Kidney tubule cell (primary cell): ENCODE results near the gene SZT2.
"Not testable (repeated sequence)": the region's sequence is repeated elsewhere in the genome, so short reads cannot be mapped to it uniquely, and the experiment has no call there.

Source experiments
- DNase-seq: peaks from one replicate; pipeline ENCODE4 v3.0.0-alpha.2; 2018; ENCODE audit warnings: low spot score

The SZT2 gene

GRCh38 chr1:43492826-43493225, 103.1 kb downstream of the SZT2 start:
- DNase-seq: no peak

DNA sequence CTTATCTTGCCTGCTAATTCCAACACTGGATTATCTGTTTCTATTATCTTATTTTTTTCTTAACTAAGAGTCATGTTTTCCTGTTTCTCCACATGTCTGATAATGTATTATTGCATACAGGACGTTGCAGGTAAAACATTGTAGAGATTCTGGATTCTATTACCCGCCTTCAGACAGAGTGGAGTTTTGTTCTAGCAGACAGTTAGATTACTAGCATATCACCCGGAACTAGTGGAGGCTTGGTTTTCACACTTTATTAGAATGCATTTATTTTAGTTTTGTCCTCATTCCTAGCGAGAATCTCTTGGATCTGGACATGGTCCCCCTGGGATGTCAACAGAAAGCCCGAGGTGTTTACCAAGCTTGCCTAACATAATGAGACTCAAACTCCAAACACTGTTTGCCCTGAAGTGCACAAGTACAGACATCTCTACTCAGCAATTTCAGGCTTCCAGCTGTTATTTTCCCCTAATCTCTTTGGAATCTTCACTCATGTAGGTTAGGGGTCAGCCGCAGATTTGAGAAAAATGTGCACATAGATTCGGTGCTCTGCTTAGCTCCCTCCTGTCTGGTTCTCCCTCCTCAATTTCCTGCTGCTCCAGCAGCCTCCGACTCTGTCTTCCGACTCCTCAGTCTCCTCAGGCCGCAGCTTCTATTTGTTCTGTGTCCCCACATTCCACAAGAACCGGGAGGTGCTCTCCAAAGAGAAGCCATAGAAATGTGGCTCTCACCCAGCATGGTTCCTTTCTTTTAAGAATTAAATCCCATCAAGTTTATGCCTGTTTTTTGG, 104.2 kb downstream of the SZT2 start:
- no peak for DNase-seq

GRCh38 chr1:43495204-43495603, 105.5 kb downstream of the SZT2 start:
- DNase-seq: no peak

DNA sequence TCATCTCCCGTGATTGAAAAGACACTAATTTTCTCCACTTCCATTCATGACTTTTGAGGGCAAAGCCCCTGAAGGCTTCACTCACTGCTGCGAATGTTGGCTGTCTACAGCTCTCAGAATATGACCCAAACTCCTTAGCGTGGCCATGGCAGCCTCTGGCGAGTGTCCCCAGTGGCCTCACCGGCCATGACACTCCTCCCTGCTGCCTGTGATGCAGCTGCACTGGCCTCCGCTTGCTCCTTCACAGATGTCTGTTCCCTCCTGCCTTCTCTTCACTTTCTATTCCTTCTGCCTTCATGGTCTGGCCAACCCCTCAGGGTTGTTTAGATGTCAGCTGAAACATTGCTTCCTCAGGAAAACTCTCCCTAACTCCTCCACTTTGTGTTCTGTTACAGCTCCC, 110.2 kb downstream of the SZT2 start:
- no peak for DNase-seq

GRCh38 chr1:43501806-43502205, 112.1 kb downstream of the SZT2 start:
- not testable (repeated sequence) for DNase-seq

GRCh38 chr1:43503534-43503933, 113.8 kb downstream of the SZT2 start:
- DNase-seq: no peak
